ENCODE measurements around the gene TMEM120B. TPM values are rescaled to one million over a fixed set of nuclear protein-coding genes. Genes with fewer than 3 reads are reported as not detected.
A peak's percentile ranks its signal among the peaks of the same experiment; 100 is the strongest.

The TMEM120B gene
- total and polyA plus RNA-seq, 2 of the 13 experiments (the other 11 are each of a cell fraction or from before 2014, with no cell fraction given): 7.1 to 12.9 TPM

DNA sequence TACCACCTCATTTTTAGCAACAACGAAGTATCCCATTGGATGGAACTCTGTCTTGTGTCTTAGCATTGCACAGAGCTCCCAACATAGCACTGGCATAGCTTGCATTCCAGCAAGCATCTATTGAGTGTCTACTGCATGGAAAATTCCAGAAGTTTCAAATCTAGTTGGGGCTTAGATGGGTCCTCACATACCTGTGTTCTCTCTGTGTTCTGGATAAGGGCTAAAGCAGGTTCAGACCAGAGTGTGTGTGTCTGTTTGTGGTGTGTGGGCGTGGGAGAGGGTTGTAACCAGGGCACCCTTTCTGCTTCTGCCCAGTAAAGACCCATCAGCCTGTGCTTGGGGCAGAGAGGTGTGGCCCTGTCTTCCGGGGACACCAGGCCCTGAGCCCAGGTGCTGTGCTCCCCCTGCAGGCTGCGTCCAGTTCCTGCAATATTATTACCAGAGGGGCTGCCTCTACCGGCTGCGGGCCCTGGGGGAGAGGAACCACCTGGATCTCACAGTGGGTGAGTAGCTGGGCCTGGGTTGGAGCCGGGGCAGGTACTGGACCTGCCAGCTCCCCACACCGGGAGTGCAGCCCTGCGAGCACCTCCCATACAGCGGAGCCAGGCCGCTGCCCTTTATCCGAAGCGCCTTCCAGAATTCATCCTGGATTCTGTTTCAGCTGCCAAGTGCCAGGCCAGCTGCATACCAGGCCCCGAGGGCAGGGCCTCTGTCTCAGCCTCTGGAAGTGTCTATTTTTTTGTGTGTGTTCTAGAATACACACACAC lies 60.6 kb downstream of the TMEM120B start (continued):
- TF ChIP-seq RFX5 (IDR thresholded peaks at IDR 0.05; ENCODE audit: low read depth, low read length): no peak
- TF ChIP-seq, protein P1, sequence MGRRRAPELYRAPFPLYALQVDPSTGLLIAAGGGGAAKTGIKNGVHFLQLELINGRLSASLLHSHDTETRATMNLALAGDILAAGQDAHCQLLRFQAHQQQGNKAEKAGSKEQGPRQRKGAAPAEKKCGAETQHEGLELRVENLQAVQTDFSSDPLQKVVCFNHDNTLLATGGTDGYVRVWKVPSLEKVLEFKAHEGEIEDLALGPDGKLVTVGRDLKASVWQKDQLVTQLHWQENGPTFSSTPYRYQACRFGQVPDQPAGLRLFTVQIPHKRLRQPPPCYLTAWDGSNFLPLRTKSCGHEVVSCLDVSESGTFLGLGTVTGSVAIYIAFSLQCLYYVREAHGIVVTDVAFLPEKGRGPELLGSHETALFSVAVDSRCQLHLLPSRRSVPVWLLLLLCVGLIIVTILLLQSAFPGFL (CRISPR knock-in tag; IDR thresholded peaks at IDR 0.05): no peak
- peak; percentile 75 for TF ChIP-seq XRCC5 (optimal IDR thresholded peaks at IDR 0.05; ENCODE audit: low read length)
- TF ChIP-seq ZNF550 (CRISPR knock-in tag; IDR thresholded peaks at IDR 0.05; ENCODE audit: borderline replicate concordance): no peak
- TF ChIP-seq KDM5B (CRISPR knock-in tag; IDR thresholded peaks at IDR 0.05; ENCODE audit: borderline replicate concordance): peak; percentile 40; the same call in 1 of the 2 replicates
- TF ChIP-seq GATAD2A (CRISPR knock-in tag; IDR thresholded peaks at IDR 0.05): no peak
- no peak for TF ChIP-seq ZNF296 (CRISPR knock-in tag; conservative IDR thresholded peaks at IDR 0.05)
- no peak for TF ChIP-seq ZNF337 (CRISPR knock-in tag; IDR thresholded peaks at IDR 0.05; ENCODE audit: borderline replicate concordance, low read depth)
- peak; percentile 66; the same call in 1 of the 2 replicates for TF ChIP-seq KDM2A (CRISPR knock-in tag; IDR thresholded peaks at IDR 0.05; ENCODE audit: borderline replicate concordance, low read depth)
- peak; percentile 45; the same call in 1 of the 2 replicates for TF ChIP-seq PPARG (CRISPR knock-in tag; conservative IDR thresholded peaks at IDR 0.05)
- no peak for TF ChIP-seq SOX6 (IDR thresholded peaks at IDR 0.05)
- TF ChIP-seq SOX6 (CRISPR knock-in tag; IDR thresholded peaks at IDR 0.05): 0 out of 2 replicates have a peak, but pooled peaks have one; percentile 20
- peak; percentile 64; the same call in 1 of the 2 replicates for TF ChIP-seq THRA (CRISPR knock-in tag; IDR thresholded peaks at IDR 0.05; ENCODE audit: borderline replicate concordance)
- TF ChIP-seq, protein P2, sequence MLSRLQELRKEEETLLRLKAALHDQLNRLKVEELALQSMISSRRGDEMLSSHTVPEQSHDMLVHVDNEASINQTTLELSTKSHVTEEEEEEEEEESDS (CRISPR knock-in tag; IDR thresholded peaks at IDR 0.05; ENCODE audit: borderline replicate concordance): no peak
- peak; percentile 77 for TF ChIP-seq ETV5 (CRISPR knock-in tag; IDR thresholded peaks at IDR 0.05; ENCODE audit: borderline replicate concordance)
- TF ChIP-seq SRF (IDR thresholded peaks at IDR 0.05; ENCODE audit: low read depth, low read length): no peak
- TF ChIP-seq TOPORS (CRISPR knock-in tag; IDR thresholded peaks at IDR 0.05): 0 out of 2 replicates have a peak, but pooled peaks have one; percentile 25
- TF ChIP-seq PTBP1 (IDR thresholded peaks at IDR 0.05; ENCODE audit: low read depth, low read length, poor library complexity, severe bottlenecking): no peak
- TF ChIP-seq FOXJ3 (CRISPR knock-in tag; IDR thresholded peaks at IDR 0.05; ENCODE audit: borderline replicate concordance): no peak
- TF ChIP-seq, protein P3, sequence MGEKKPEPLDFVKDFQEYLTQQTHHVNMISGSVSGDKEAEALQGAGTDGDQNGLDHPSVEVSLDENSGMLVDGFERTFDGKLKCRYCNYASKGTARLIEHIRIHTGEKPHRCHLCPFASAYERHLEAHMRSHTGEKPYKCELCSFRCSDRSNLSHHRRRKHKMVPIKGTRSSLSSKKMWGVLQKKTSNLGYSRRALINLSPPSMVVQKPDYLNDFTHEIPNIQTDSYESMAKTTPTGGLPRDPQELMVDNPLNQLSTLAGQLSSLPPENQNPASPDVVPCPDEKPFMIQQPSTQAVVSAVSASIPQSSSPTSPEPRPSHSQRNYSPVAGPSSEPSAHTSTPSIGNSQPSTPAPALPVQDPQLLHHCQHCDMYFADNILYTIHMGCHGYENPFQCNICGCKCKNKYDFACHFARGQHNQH (CRISPR knock-in tag; IDR thresholded peaks at IDR 0.05): peak; percentile 35; the same call in 1 of the 2 replicates
- TF ChIP-seq, protein P4, sequence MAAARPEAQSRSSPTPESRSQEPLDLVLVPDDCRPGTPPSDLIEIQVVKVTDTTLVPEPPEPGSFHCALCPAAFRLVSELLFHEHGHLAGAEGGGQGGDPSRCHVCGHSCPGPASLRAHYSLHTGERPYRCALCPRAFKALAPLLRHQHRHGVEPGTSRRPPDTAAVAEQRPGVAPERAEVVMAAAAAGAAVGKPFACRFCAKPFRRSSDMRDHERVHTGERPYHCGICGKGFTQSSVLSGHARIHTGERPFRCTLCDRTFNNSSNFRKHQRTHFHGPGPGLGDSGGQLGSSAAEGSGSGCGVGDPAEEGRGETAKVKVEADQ (CRISPR knock-in tag; IDR thresholded peaks at IDR 0.05; ENCODE audit: borderline replicate concordance): no peak
- 0 out of 2 replicates have a peak, but pooled peaks have one; percentile 5 for TF ChIP-seq CEBPG (CRISPR knock-in tag; IDR thresholded peaks at IDR 0.05)
- TF ChIP-seq RFXAP (CRISPR knock-in tag; IDR thresholded peaks at IDR 0.05; ENCODE audit: borderline replicate concordance): no peak
- no peak for TF ChIP-seq SOX13 (IDR thresholded peaks at IDR 0.05)
- no peak for TF ChIP-seq SOX13 (CRISPR knock-in tag; conservative IDR thresholded peaks at IDR 0.05 in 1 of 2, IDR thresholded peaks at IDR 0.05 in 1 of 2)
- no peak for TF ChIP-seq ZNF180 (CRISPR knock-in tag; IDR thresholded peaks at IDR 0.05; ENCODE audit: borderline replicate concordance, low read depth)
